HepG2 (cell line): Measurements from ENCODE around the gene FGF21. TPM values are rescaled to one million over a fixed set of nuclear protein-coding genes. Genes with fewer than 3 reads are reported as not detected.
A peak's percentile ranks its signal among the peaks of the same experiment; 100 is the strongest.

Experiments used
- CCDC6 ChIP-seq: sonication (generic); formaldehyde crosslinking; IDR thresholded peaks from 2 replicates; pipeline ENCODE4 v1.8.1; 2022; ENCODE audit warnings: mild to moderate bottlenecking, missing genetic modification reagents, moderate library complexity
- DNMT3B ChIP-seq: conservative IDR thresholded peaks from 2 replicates; pipeline ENCODE4 v1.6.1; 2016; ENCODE audit warnings: missing biosample characterization, control low read depth
- DPF2 ChIP-seq: sonication (generic); formaldehyde crosslinking; IDR thresholded peaks from 2 replicates; pipeline ENCODE4 v1.4.0; 2020; ENCODE audit warnings: mild to moderate bottlenecking, low read depth, missing genetic modification reagents, borderline replicate concordance
- FOXA3 ChIP-seq: IDR thresholded peaks from 2 replicates; pipeline ENCODE4 v1.6.1; 2016; ENCODE audit warnings: missing genetic modification reagents, missing compliant biosample characterization
- GABPB1 ChIP-seq: IDR thresholded peaks from 2 replicates; pipeline ENCODE4 v1.6.1; 2016; ENCODE audit warnings: mild to moderate bottlenecking, missing genetic modification reagents, moderate library complexity, missing compliant biosample characterization
- GATAD2A ChIP-seq: IDR thresholded peaks from 2 replicates; pipeline ENCODE4 v1.6.1; 2016
- HNF4G ChIP-seq, 2 experiments: sonication (generic) in 1 of 2; formaldehyde crosslinking in 1 of 2; IDR thresholded peaks; 2 replicates each; pipeline versions ENCODE4 v1.4.0 to v1.6.1; 2011 to 2020; ENCODE audit warnings: borderline replicate concordance in 2 of 2, low read depth in 2 of 2, mild to moderate bottlenecking in 2 of 2, low read length in 1 of 2, missing genetic modification reagents in 1 of 2, moderate library complexity in 1 of 2
- LCORL ChIP-seq, 2 experiments: fragments of 450-650 bp in 1 of 2; sonication (generic) in 1 of 2; formaldehyde crosslinking in 1 of 2; IDR thresholded peaks; 2 replicates each; pipeline versions ENCODE4 v1.5.0 to v1.6.1; 2017 to 2020; ENCODE audit warnings: antibody characterized with exemption in 1 of 2, missing genetic modification reagents in 1 of 2
- POLR2AphosphoS5 ChIP-seq: IDR thresholded peaks from 2 replicates; pipeline ENCODE4 v1.6.1; 2012; ENCODE audit warnings: low read depth, low read length
- TCF12 ChIP-seq, 2 experiments: fragments of 450-650 bp in 1 of 2; sonication (generic) in 1 of 2; formaldehyde crosslinking in 1 of 2; IDR thresholded peaks; 2 replicates each; pipeline versions ENCODE4 v1.6.1 to v1.8.0; 2017 to 2022; ENCODE audit warnings: antibody characterized with exemption in 1 of 2, mild to moderate bottlenecking in 1 of 2, missing genetic modification reagents in 1 of 2, moderate library complexity in 1 of 2
- ZBTB21 ChIP-seq: sonication (generic); formaldehyde crosslinking; IDR thresholded peaks from 2 replicates; pipeline ENCODE4 v1.4.0; 2020; ENCODE audit warnings: missing genetic modification reagents
- ZNF17 ChIP-seq: sonication (generic); formaldehyde crosslinking; IDR thresholded peaks from 2 replicates; pipeline ENCODE4 v1.5.0; 2020; ENCODE audit warnings: mild to moderate bottlenecking, missing genetic modification reagents
- ZNF20 ChIP-seq: sonication (generic); formaldehyde crosslinking; IDR thresholded peaks from 2 replicates; pipeline ENCODE4 v1.4.0; 2020; ENCODE audit warnings: mild to moderate bottlenecking, moderate library complexity, missing genetic modification reagents
- ZNF263 ChIP-seq: sonication (generic); formaldehyde crosslinking; IDR thresholded peaks from 2 replicates; pipeline ENCODE4 v1.4.0; 2020; ENCODE audit warnings: missing genetic modification reagents
- ZNF292 ChIP-seq: sonication (generic); formaldehyde crosslinking; IDR thresholded peaks from 2 replicates; pipeline ENCODE4 v1.8.1; 2022; ENCODE audit warnings: mild to moderate bottlenecking, low read depth, missing genetic modification reagents, borderline replicate concordance
- ZSCAN12 ChIP-seq: sonication (generic); formaldehyde crosslinking; IDR thresholded peaks from 2 replicates; pipeline ENCODE4 v1.9.0; 2021; ENCODE audit warnings: mild to moderate bottlenecking, missing genetic modification reagents
- polyA plus RNA-seq, 8 experiments: library from polyadenylated mRNA; depleted of rRNA in 3 of 8; stranded (reverse) in 7 of 8; unstranded in 1 of 8; fragments of >200 nt; fragmentation: Illumina TruSeq in 4 of 8; extraction: Trizol in 4 of 8; gene quantifications; 2 replicates each; pipeline versions ENCODE4 v1.2.1 to v1.2.3, GENCODE V29; 2011 to 2016; ENCODE audit warnings: low read depth in 4 of 8, missing spikeins in 1 of 8, mixed read lengths in 1 of 8; ENCODE audit not compliant: insufficient read depth in 1 of 8
- total RNA-seq, 5 experiments: library from RNA; depleted of rRNA; stranded (reverse); fragments of >200 nt; fragmentation: Illumina TruSeq; extraction: Trizol; gene quantifications; 2 replicates each; pipeline ENCODE4 v1.2.3, GENCODE V29; 2016; ENCODE audit warnings: low read depth in 1 of 5
- TF ChIP-seq, protein P1 (sequence below): sonication (generic); formaldehyde crosslinking; IDR thresholded peaks from 2 replicates; pipeline ENCODE4 v1.4.0; 2020; ENCODE audit warnings: missing genetic modification reagents
- TF ChIP-seq, protein P2 (sequence below): IDR thresholded peaks from 2 replicates; pipeline ENCODE4 v1.6.1; 2016; ENCODE audit warnings: missing biosample characterization, missing genetic modification reagents, low read depth
- TF ChIP-seq, protein P3 (sequence below): sonication (generic); formaldehyde crosslinking; conservative IDR thresholded peaks from 2 replicates; pipeline ENCODE4 v1.4.0; 2020; ENCODE audit warnings: mild to moderate bottlenecking, missing genetic modification reagents, moderate library complexity
- TF ChIP-seq, protein P4 (sequence below): sonication (generic); formaldehyde crosslinking; IDR thresholded peaks from 2 replicates; pipeline ENCODE4 v1.4.0; 2020; ENCODE audit warnings: missing genetic modification reagents

The FGF21 gene
- total and polyA plus RNA-seq, 2 of the 13 experiments (the other 11 are each of a cell fraction or from before 2014, with no cell fraction given), result 0.17 TPM; not detected in 1

DNA sequence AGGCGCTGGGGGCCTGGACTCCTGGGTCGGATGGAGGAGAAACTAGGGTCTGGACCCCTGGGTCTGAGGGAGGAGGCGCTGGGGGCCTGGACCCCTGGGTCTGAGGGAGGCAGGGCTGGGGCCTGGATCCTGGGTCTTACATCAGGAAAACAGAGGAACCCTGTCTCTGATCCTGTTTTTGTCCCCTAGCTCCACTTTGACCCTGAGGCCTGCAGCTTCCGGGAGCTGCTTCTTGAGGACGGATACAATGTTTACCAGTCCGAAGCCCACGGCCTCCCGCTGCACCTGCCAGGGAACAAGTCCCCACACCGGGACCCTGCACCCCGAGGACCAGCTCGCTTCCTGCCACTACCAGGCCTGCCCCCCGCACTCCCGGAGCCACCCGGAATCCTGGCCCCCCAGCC, 2.4 kb downstream of the FGF21 start (continued):
- TF ChIP-seq TCF12 (IDR thresholded peaks at IDR 0.05), result no peak
- TF ChIP-seq TCF12 (CRISPR knock-in tag; IDR thresholded peaks at IDR 0.05), result 0 out of 2 replicates have a peak, but pooled peaks have one; percentile 53
- peak; percentile 24; the same call in 1 of the 2 replicates for TF ChIP-seq HNF4G (IDR thresholded peaks at IDR 0.05; ENCODE audit: borderline replicate concordance, low read depth, low read length)
- TF ChIP-seq HNF4G (CRISPR knock-in tag; IDR thresholded peaks at IDR 0.05; ENCODE audit: borderline replicate concordance, low read depth), result 0 out of 2 replicates have a peak, but pooled peaks have one; percentile 21
- no peak for TF ChIP-seq ZNF292 (CRISPR knock-in tag)
- no peak for TF ChIP-seq ZBTB21 (CRISPR knock-in tag)
- TF ChIP-seq ZNF263, result peak; percentile 30; the same call in 1 of the 2 replicates
- TF ChIP-seq, protein P1, sequence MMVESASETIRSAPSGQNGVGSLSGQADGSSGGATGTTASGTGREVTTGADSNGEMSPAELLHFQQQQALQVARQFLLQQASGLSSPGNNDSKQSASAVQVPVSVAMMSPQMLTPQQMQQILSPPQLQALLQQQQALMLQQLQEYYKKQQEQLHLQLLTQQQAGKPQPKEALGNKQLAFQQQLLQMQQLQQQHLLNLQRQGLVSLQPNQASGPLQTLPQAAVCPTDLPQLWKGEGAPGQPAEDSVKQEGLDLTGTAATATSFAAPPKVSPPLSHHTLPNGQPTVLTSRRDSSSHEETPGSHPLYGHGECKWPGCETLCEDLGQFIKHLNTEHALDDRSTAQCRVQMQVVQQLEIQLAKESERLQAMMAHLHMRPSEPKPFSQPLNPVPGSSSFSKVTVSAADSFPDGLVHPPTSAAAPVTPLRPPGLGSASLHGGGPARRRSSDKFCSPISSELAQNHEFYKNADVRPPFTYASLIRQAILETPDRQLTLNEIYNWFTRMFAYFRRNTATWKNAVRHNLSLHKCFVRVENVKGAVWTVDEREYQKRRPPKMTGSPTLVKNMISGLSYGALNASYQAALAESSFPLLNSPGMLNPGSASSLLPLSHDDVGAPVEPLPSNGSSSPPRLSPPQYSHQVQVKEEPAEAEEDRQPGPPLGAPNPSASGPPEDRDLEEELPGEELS (CRISPR knock-in tag), result peak; percentile 43; the same call in 1 of the 2 replicates
- no peak for TF ChIP-seq DNMT3B (CRISPR knock-in tag)
- TF ChIP-seq GATAD2A (CRISPR knock-in tag), result peak; percentile 80
- no peak for TF ChIP-seq POLR2AphosphoS5
- peak; percentile 72 for TF ChIP-seq GABPB1 (CRISPR knock-in tag)
- TF ChIP-seq LCORL (IDR thresholded peaks at IDR 0.05), result no peak
- 0 out of 2 replicates have a peak, but pooled peaks have one; percentile 53 for TF ChIP-seq LCORL (CRISPR knock-in tag; IDR thresholded peaks at IDR 0.05)
- TF ChIP-seq, protein P2, sequence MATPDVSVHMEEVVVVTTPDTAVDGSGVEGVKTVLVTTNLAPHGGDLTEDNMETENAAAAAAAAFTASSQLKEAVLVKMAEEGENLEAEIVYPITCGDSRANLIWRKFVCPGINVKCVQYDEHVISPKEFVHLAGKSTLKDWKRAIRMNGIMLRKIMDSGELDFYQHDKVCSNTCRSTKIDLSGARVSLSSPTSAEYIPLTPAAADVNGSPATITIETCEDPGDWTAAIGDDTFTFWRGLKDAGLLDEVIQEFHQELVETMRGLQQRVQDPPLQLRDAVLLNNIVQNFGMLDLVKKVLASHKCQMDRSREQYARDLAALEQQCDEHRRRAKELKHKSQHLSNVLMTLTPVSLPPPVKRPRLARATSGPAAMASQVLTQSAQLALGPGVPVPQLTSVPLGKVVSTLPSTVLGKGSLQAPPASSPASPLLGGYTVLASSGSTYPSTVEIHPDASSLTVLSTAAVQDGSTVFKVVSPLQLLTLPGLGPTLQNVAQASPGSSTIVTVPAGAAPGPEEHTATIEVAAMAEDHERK (CRISPR knock-in tag), result no peak
- TF ChIP-seq, protein P3, sequence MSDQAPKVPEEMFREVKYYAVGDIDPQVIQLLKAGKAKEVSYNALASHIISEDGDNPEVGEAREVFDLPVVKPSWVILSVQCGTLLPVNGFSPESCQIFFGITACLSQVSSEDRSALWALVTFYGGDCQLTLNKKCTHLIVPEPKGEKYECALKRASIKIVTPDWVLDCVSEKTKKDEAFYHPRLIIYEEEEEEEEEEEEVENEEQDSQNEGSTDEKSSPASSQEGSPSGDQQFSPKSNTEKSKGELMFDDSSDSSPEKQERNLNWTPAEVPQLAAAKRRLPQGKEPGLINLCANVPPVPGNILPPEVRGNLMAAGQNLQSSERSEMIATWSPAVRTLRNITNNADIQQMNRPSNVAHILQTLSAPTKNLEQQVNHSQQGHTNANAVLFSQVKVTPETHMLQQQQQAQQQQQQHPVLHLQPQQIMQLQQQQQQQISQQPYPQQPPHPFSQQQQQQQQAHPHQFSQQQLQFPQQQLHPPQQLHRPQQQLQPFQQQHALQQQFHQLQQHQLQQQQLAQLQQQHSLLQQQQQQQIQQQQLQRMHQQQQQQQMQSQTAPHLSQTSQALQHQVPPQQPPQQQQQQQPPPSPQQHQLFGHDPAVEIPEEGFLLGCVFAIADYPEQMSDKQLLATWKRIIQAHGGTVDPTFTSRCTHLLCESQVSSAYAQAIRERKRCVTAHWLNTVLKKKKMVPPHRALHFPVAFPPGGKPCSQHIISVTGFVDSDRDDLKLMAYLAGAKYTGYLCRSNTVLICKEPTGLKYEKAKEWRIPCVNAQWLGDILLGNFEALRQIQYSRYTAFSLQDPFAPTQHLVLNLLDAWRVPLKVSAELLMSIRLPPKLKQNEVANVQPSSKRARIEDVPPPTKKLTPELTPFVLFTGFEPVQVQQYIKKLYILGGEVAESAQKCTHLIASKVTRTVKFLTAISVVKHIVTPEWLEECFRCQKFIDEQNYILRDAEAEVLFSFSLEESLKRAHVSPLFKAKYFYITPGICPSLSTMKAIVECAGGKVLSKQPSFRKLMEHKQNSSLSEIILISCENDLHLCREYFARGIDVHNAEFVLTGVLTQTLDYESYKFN (CRISPR knock-in tag), result peak; percentile 83
- no peak for TF ChIP-seq ZNF20 (CRISPR knock-in tag)
- peak; percentile 54 for TF ChIP-seq FOXA3 (CRISPR knock-in tag)
- no peak for TF ChIP-seq ZSCAN12 (CRISPR knock-in tag)
- peak; percentile 24; the same call in 1 of the 2 replicates for TF ChIP-seq CCDC6 (CRISPR knock-in tag)
- TF ChIP-seq ZNF17, result no peak
- peak; percentile 61; the same call in 1 of the 2 replicates for TF ChIP-seq DPF2 (CRISPR knock-in tag)
- TF ChIP-seq, protein P4, sequence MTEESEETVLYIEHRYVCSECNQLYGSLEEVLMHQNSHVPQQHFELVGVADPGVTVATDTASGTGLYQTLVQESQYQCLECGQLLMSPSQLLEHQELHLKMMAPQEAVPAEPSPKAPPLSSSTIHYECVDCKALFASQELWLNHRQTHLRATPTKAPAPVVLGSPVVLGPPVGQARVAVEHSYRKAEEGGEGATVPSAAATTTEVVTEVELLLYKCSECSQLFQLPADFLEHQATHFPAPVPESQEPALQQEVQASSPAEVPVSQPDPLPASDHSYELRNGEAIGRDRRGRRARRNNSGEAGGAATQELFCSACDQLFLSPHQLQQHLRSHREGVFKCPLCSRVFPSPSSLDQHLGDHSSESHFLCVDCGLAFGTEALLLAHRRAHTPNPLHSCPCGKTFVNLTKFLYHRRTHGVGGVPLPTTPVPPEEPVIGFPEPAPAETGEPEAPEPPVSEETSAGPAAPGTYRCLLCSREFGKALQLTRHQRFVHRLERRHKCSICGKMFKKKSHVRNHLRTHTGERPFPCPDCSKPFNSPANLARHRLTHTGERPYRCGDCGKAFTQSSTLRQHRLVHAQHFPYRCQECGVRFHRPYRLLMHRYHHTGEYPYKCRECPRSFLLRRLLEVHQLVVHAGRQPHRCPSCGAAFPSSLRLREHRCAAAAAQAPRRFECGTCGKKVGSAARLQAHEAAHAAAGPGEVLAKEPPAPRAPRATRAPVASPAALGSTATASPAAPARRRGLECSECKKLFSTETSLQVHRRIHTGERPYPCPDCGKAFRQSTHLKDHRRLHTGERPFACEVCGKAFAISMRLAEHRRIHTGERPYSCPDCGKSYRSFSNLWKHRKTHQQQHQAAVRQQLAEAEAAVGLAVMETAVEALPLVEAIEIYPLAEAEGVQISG, result 0 out of 2 replicates have a peak, but pooled peaks have one; percentile 29
